Esophagus squamous epithelium (tissue), 5 donors: ENCODE results near the gene RASAL2. TPM values are rescaled to one million over a fixed set of nuclear protein-coding genes. Genes with fewer than 3 reads are reported as not detected.

Experiments
- DNase-seq: peaks from one replicate; lab custom pipeline; 2025; lab: John Stamatoyannopoulos, UW
- H3K27ac ChIP-seq, 4 donors: fragments of 200-600 bp; sonication (generic); one replicate each; pipeline ENCODE4 v1.5.1; 2016 to 2019; ENCODE audit warnings: mild to moderate bottlenecking in 1 of 4
- H3K27me3 ChIP-seq, 4 donors: fragments of 200-600 bp; sonication (generic); 1 replicate in 3 of 4; 2 replicates in 1 of 4; pipeline versions ENCODE4 v1.5.1 to v1.6.0; 2017 to 2021; ENCODE audit warnings: antibody characterized with exemption in 1 of 4
- H3K36me3 ChIP-seq, 3 donors: fragments of 200-600 bp; sonication (generic); one replicate each; pipeline ENCODE4 v1.5.1; 2016 to 2019
- H3K4me1 ChIP-seq, 3 donors: fragments of 200-600 bp; sonication (generic); one replicate each; pipeline ENCODE4 v1.5.1; 2017 to 2019
- H3K4me3 ChIP-seq, 4 donors: fragments of 200-600 bp; sonication (generic); 1 replicate in 3 of 4; 2 replicates in 1 of 4; pipeline ENCODE4 v1.5.1; 2016 to 2019; ENCODE audit warnings: mild to moderate bottlenecking in 2 of 4, moderate library complexity in 1 of 4
- H3K9me3 ChIP-seq, 3 donors: fragments of 200-600 bp; sonication (generic); one replicate each; pipeline ENCODE4 v1.5.1; 2016 to 2019
- CTCF ChIP-seq, 6 experiments: fragments of 450-650 bp in 4 of 6; fragments of 200-600 bp in 2 of 6; sonication (generic) in 2 of 6; IDR thresholded peaks; one replicate each; pipeline ENCODE4 v1.5.1; 2016 to 2019; ENCODE audit warnings: antibody characterized with exemption in 6 of 6, mild to moderate bottlenecking in 4 of 6, moderate library complexity in 4 of 6
- POLR2A ChIP-seq, 4 donors: fragments of 450-650 bp; IDR thresholded peaks; one replicate each; pipeline ENCODE4 v1.6.1; 2017; ENCODE audit warnings: antibody characterized with exemption in 4 of 4, mild to moderate bottlenecking in 4 of 4, moderate library complexity in 3 of 4
- WGBS, 2 donors: methylation state at CpG; one replicate each; pipeline ENCODE4 v1.1.5; 2018; 5-methylcytosine and 5-hydroxymethylcytosine counted together
- intact Hi-C: fragments of 100-400 bp; cut with DNase I; formaldehyde crosslinking; loops from one replicate; pipeline ENCODE4 v1.15.0; 2022
- total RNA-seq, 4 donors: library from RNA; depleted of rRNA; stranded (reverse); fragments of >200 nt; gene quantifications; one replicate each; pipeline ENCODE4 v1.1.0, GENCODE V29; 2016
- donor health status: DM: yes; HTN: yes; CAD: no.

RASAL2 gene
- total RNA-seq, 4 donors from 2014 or later, result 20.4 to 29.8 (median 25.5) TPM

- H3K36me3 ChIP-seq, result no peaks in the 10 kb centered on the region
- WGBS, 2 donors, result 45 to 47% methylated on average over 7 to 8 of the region's 14 CpGs
Observed at GRCh38 chr1:178513278-178513983, 419.5 kb downstream of the RASAL2 start.

DNA sequence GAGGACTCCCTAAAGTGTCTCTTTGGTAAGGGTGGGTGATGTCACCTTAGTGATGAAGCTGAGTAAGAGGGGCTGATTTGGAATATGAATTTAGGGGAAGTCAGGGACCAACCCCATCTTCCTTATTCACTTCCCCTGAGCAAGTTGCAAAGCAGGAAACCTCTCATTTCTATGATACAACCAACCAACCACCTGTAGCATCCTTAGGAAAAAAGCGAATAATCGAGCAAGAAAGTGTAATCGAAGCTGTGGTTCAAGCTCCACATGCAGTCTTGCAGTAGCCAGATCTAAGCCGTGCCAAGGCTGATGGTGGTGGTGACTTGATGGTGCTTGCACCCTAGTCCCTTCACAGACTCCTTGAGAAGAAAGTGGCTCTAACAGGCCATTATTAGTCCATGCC, 422.2 kb downstream of the RASAL2 start:
- H3K4me3 ChIP-seq, result no peak overlapping the region
- 90 to 96% methylated on average over 4 of the region's 4 CpGs for WGBS, 2 donors
- no peaks in the 10 kb centered on the region for H3K36me3 ChIP-seq
- no peaks in the 10 kb centered on the region for H3K9me3 ChIP-seq
- TF ChIP-seq POLR2A (IDR thresholded peaks at IDR 0.05), result no peak
- no peak for DNase-seq
- no peaks in the 10 kb centered on the region for H3K27me3 ChIP-seq
- intact Hi-C loops, result no loop called here
- H3K4me1 ChIP-seq, result peaks cover 7 to 22% (median 8%) of the 10 kb centered on the region in 3 donors
- no peak overlapping the region for H3K27ac ChIP-seq

More at GRCh38 chr1:178513278-178513983, 419.5 kb downstream of the RASAL2 start:
- no peak for DNase-seq
- intact Hi-C loops, result no loop called here
- Histone ChIP-seq H3K27ac (no peak overlapping the region), H3K4me3 (no peak overlapping the region), H3K9me3 (no peaks in the 10 kb centered on the region), H3K27me3 (no peaks in the 10 kb centered on the region), H3K4me1 (peaks cover 7 to 15% (median 8%) of the 10 kb centered on the region in 3 donors)
- no peak for TF ChIP-seq POLR2A (IDR thresholded peaks at IDR 0.05)
- TF ChIP-seq CTCF (IDR thresholded peaks at IDR 0.05), result peak in 1 of 6 experiments; percentile 33

DNA sequence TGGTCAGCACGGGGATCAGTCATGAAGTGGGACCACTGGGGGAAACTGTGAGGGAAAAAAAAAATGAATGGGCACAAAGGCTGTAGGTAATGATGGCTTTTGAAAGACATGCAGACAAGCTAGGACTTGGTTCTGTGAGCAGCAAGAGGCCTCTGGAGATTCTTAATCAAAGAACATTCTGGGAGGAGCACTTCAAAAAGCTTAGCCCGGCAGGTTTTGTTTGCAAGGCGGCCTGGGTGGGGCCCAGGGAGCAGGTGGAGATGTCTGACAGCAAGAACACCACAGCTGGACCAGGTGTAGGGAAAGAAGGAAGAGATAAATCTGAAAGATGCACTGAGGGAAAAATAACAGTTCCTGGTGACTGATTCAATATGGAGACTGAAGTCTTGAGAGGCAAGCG, 425.0 kb downstream of the RASAL2 start:
- no peaks in the 10 kb centered on the region for H3K27me3 ChIP-seq
- no peak for DNase-seq
- H3K4me3 ChIP-seq, result no peak overlapping the region
- TF ChIP-seq POLR2A (IDR thresholded peaks at IDR 0.05), result no peak
- TF ChIP-seq CTCF (IDR thresholded peaks at IDR 0.05), result no peak
- WGBS, 2 donors, result 45 to 51% methylated on average over 4 of the region's 4 CpGs
- no peaks in the 10 kb centered on the region for H3K9me3 ChIP-seq
- no peak overlapping the region for H3K27ac ChIP-seq
- H3K4me1 ChIP-seq, result peaks cover 1 to 14% (median 4%) of the 10 kb centered on the region in 3 donors
- no peaks in the 10 kb centered on the region for H3K36me3 ChIP-seq
- intact Hi-C loops, result no loop called here

DNA sequence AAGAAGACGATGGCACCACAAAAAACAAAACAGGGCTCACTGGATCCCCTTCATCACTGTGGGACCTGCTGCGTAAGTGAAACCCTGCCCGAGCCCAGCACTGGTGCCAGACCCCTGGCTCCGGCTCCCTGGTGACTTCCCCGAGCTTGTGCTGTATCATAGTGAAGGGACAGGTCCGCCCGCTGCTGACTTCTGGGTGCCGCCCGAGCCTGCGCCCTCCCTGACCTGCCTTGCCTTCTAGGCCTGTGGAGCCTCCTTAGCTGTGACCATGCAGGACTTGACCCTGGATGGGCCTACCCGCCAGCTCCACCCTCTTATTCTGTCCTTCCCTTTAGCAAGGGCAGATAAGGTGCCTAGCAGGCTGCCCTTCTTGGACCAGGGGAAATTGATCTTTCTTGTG, 426.9 kb downstream of the RASAL2 start:
- Histone ChIP-seq H3K9me3 (no peaks in the 10 kb centered on the region), H3K36me3 (no peaks in the 10 kb centered on the region), H3K27me3 (no peaks in the 10 kb centered on the region), H3K27ac (no peak overlapping the region), H3K4me3 (no peak overlapping the region), H3K4me1 (peaks cover 0 to 7% (median 0%) of the 10 kb centered on the region in 3 donors)
- no peak for DNase-seq
- no peak for TF ChIP-seq CTCF (IDR thresholded peaks at IDR 0.05)
- TF ChIP-seq POLR2A (IDR thresholded peaks at IDR 0.05), result no peak
- 95 to 100% methylated on average over 2 to 11 of the region's 11 CpGs for WGBS, 2 donors
- intact Hi-C loops, result no loop called here

GRCh38 chr1:178521241-178521640, 427.3 kb downstream of the RASAL2 start:
- TF ChIP-seq POLR2A (IDR thresholded peaks at IDR 0.05), result no peak
- no peak for DNase-seq
- peaks cover 0 to 7% (median 0%) of the 10 kb centered on the region in 3 donors for H3K4me1 ChIP-seq
- no peak overlapping the region for H3K27ac ChIP-seq
- H3K36me3 ChIP-seq, result no peaks in the 10 kb centered on the region
- WGBS, 2 donors, result 100% methylated on average over 1 to 4 of the region's 4 CpGs
- no peaks in the 10 kb centered on the region for H3K27me3 ChIP-seq
- intact Hi-C loops, result no loop called here
- no peaks in the 10 kb centered on the region for H3K9me3 ChIP-seq
- H3K4me3 ChIP-seq, result no peak overlapping the region

DNA sequence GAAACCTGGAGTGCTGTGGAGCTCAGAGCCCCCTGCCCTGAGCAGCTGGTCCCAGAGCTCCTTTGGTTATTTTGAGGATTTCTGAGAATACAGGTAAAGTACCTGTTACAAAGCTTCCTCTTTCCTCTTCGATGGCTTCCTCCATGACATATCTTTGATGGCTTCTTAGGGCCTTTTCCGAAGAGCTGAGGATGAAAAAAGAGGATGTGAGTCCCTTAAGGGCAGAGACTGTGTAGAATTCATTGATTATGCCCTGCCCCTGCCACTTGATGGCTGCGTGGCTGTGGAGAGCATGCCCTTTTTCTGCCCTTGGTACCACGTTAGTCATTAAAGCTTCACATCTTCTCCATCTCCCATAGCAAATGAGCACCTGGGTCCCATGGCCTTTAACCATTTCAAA, 433.2 kb downstream of the RASAL2 start:
- no peak overlapping the region for H3K4me3 ChIP-seq
- 82 to 95% methylated on average over 4 of the region's 4 CpGs for WGBS, 2 donors
- peaks cover 0 to 12% (median 4%) of the 10 kb centered on the region in 3 donors for H3K4me1 ChIP-seq
- no peak for DNase-seq
- TF ChIP-seq POLR2A (IDR thresholded peaks at IDR 0.05), result no peak
- H3K27ac ChIP-seq, result no peak overlapping the region
- no peaks in the 10 kb centered on the region for H3K27me3 ChIP-seq
- H3K9me3 ChIP-seq, result no peaks in the 10 kb centered on the region
- no peaks in the 10 kb centered on the region for H3K36me3 ChIP-seq
- intact Hi-C loops, result no loop called here
